ENCODE data around the gene CBLN3.

GRCh38 chr14:24439257-24439656 lies 9.8 kb upstream of the CBLN3 start:
- TF ChIP-seq HOXA7 (CRISPR knock-in tag; IDR thresholded peaks at IDR 0.05) (no peak), POLR2A (IDR thresholded peaks at IDR 0.05; ENCODE audit: low read length) (no peak), MAX (IDR thresholded peaks at IDR 0.05) (no peak), SMC3 (IDR thresholded peaks at IDR 0.05) (no peak), RNF2 (IDR thresholded peaks at IDR 0.05; ENCODE audit: borderline replicate concordance, low read depth) (no peak), JUN (IDR thresholded peaks at IDR 0.05) (no peak), KDM5A (IDR thresholded peaks at IDR 0.05) (no peak), CEBPB (IDR thresholded peaks at IDR 0.05) (no peak), EP300 (IDR thresholded peaks at IDR 0.05) (no peak), HDAC2 (IDR thresholded peaks at IDR 0.05) (no peak)
- TF ChIP-seq, protein P1, sequence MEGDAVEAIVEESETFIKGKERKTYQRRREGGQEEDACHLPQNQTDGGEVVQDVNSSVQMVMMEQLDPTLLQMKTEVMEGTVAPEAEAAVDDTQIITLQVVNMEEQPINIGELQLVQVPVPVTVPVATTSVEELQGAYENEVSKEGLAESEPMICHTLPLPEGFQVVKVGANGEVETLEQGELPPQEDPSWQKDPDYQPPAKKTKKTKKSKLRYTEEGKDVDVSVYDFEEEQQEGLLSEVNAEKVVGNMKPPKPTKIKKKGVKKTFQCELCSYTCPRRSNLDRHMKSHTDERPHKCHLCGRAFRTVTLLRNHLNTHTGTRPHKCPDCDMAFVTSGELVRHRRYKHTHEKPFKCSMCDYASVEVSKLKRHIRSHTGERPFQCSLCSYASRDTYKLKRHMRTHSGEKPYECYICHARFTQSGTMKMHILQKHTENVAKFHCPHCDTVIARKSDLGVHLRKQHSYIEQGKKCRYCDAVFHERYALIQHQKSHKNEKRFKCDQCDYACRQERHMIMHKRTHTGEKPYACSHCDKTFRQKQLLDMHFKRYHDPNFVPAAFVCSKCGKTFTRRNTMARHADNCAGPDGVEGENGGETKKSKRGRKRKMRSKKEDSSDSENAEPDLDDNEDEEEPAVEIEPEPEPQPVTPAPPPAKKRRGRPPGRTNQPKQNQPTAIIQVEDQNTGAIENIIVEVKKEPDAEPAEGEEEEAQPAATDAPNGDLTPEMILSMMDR (IDR thresholded peaks at IDR 0.05) = no peak
- TF ChIP-seq, protein P2, sequence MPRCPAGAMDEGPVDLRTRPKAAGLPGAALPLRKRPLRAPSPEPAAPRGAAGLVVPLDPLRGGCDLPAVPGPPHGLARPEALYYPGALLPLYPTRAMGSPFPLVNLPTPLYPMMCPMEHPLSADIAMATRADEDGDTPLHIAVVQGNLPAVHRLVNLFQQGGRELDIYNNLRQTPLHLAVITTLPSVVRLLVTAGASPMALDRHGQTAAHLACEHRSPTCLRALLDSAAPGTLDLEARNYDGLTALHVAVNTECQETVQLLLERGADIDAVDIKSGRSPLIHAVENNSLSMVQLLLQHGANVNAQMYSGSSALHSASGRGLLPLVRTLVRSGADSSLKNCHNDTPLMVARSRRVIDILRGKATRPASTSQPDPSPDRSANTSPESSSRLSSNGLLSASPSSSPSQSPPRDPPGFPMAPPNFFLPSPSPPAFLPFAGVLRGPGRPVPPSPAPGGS (IDR thresholded peaks at IDR 0.05) = no peak
- TF ChIP-seq, protein P3, sequence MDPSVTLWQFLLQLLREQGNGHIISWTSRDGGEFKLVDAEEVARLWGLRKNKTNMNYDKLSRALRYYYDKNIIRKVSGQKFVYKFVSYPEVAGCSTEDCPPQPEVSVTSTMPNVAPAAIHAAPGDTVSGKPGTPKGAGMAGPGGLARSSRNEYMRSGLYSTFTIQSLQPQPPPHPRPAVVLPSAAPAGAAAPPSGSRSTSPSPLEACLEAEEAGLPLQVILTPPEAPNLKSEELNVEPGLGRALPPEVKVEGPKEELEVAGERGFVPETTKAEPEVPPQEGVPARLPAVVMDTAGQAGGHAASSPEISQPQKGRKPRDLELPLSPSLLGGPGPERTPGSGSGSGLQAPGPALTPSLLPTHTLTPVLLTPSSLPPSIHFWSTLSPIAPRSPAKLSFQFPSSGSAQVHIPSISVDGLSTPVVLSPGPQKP (IDR thresholded peaks at IDR 0.05; ENCODE audit: low read depth, low read length) = no peak

Data from A549 (cell line).